ENCODE data around the gene TWF2. TPM values are rescaled to one million over a fixed set of nuclear protein-coding genes. Genes with fewer than 3 reads are reported as not detected.

The TWF2 gene
- total and polyA plus RNA-seq, 9 of the 15 experiments (the other 6 are each of a cell fraction or from before 2014, with no cell fraction given), result 0.11 to 61.9 (median 29.7) TPM

DNA sequence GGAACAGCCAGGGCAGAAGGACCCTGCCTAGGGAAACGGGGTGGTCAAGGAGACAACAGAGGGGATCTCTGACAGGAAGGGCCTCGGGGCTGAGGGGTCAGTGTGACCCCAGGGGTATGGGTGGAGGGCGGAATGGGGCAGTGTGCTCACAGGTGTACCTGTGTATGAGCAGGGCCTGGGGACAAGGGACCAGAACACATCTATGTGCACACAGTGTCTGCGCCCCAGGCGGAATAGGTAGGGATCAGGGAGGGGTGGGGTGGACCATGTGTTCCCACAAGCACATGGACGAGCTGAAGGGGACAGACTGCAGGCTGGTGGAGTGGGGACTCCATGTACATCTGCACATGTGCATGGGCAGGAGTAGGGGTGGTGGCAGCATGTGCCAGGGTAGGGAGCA is 8.5 kb downstream of the TWF2 start:
- ATAC-seq, result no peak
- intact Hi-C loops (cut with micrococcal nuclease) (loop anchor here (5.0 kb wide), 1 partner anchor 107 kb away; no protein-coding TSS in a partner anchor), in situ Hi-C loops (cut with MboI) (no loop called here)
- no peak for TF ChIP-seq RERE (CRISPR knock-in tag; IDR thresholded peaks at IDR 0.05; ENCODE audit: borderline replicate concordance)
- no peak for TF ChIP-seq PHB2 (IDR thresholded peaks at IDR 0.05; ENCODE audit: low read depth)
- TF ChIP-seq GABPB2 (CRISPR knock-in tag; conservative IDR thresholded peaks at IDR 0.05), result no peak
- no peak for TF ChIP-seq SMARCC2 (IDR thresholded peaks at IDR 0.05; ENCODE audit: low read depth)
- no peak for TF ChIP-seq FOXJ2 (tag; IDR thresholded peaks at IDR 0.05)
- TF ChIP-seq JUNB (CRISPR knock-in tag; conservative IDR thresholded peaks at IDR 0.05), result no peak
- TF ChIP-seq BRD9 (IDR thresholded peaks at IDR 0.05; ENCODE audit: low read depth, partially characterized antibody), result no peak
- TF ChIP-seq JUND (IDR thresholded peaks at IDR 0.05; ENCODE audit: borderline replicate concordance, low read depth, low read length), result no peak
- TF ChIP-seq JUND (tag; IDR thresholded peaks at IDR 0.05; ENCODE audit: borderline replicate concordance, low read depth, low read length), result no peak
- TF ChIP-seq ZNF121 (CRISPR knock-in tag; conservative IDR thresholded peaks at IDR 0.05), result no peak
- no peak for TF ChIP-seq TSC22D4 (tag; IDR thresholded peaks at IDR 0.05)
- TF ChIP-seq KAT7 (CRISPR knock-in tag; IDR thresholded peaks at IDR 0.05; ENCODE audit: borderline replicate concordance), result no peak
- ChIA-PET CTCF (ENCODE audit: low intra/inter-chr PET ratio) (interaction anchor here (1.1 to 3.2 kb wide), 2 partner anchors 48 to 109 kb away, joined by 8 to 18 read pairs; partner anchors contain the start of gene WDR82), POLR2A (interaction anchor here (1.0 kb wide), 1 partner anchor 76 kb away, joined by 6 read pairs; the partner anchor contains the start of gene POC1A)
- no peaks in the 10 kb centered on the region; the same call in 1 of the 2 replicates for H4K20me1 ChIP-seq (replicated peaks; ENCODE audit: control insufficient read depth, insufficient read depth, low read length)
- no peak for FAIRE-seq
- H2AFZ ChIP-seq (ENCODE audit: low read depth, low read length), result no peak overlapping the region
- 79% methylated on average over 4 of the region's 6 CpGs for WGBS (ENCODE audit: insufficient coverage, low coverage, missing lambda C conversion rate)
- no peaks in the 10 kb centered on the region for H3K9me1 ChIP-seq (ENCODE audit: control insufficient read depth, insufficient read depth, low read length)
- H3K79me2 ChIP-seq (ENCODE audit: control insufficient read depth, insufficient read depth, low read length), result peaks cover 2% of the 10 kb centered on the region; the same call in 2 of the 3 replicates
- H3K36me3 ChIP-seq (ENCODE audit: control insufficient read depth, insufficient read depth, low read length), result peaks cover 34% of the 10 kb centered on the region; the same call in 2 of the 3 replicates
- H3K9ac ChIP-seq (ENCODE audit: insufficient read depth in 1 of 2, low read depth in 2 of 2, low read length in 2 of 2), result no peak overlapping the region; a peak in 1 of 4 replicates
- no peak for DNase-seq (ENCODE audit: extremely low read depth in 1 of 4, low spot score in 3 of 4)
- H3K4me1 ChIP-seq (replicated peaks in 1 of 2; ENCODE audit: control insufficient read depth in 2 of 2, insufficient read depth in 2 of 2, low read length in 2 of 2), result peaks cover 4 to 51% of the 10 kb centered on the region in 2 experiments; a peak in 3 of 5 replicates
- no peaks in the 10 kb centered on the region for H3K9me3 ChIP-seq (replicated peaks; ENCODE audit: control insufficient read depth, insufficient read depth, low read depth, low read length)
- H3K27ac ChIP-seq (ENCODE audit: extremely low read depth, low read depth, low read length), result no peak overlapping the region
- BruUV-seq (replicated peaks), result no TSS peak
- H3K4me3 ChIP-seq, result no peak overlapping the region
- H3K4me2 ChIP-seq (ENCODE audit: insufficient read depth, low read length), result no peak overlapping the region
- no peaks in the 10 kb centered on the region for H3K27me3 ChIP-seq (ENCODE audit: control insufficient read depth in 2 of 2, insufficient read depth in 2 of 2, low read length in 2 of 2)

All from K562 (cell line).